Measurements from ENCODE around the gene IYD.
"Not testable (repeated sequence)": the region's sequence is repeated elsewhere in the genome, so short reads cannot be mapped to it uniquely, and the experiment has no call there.

The IYD gene

DNA sequence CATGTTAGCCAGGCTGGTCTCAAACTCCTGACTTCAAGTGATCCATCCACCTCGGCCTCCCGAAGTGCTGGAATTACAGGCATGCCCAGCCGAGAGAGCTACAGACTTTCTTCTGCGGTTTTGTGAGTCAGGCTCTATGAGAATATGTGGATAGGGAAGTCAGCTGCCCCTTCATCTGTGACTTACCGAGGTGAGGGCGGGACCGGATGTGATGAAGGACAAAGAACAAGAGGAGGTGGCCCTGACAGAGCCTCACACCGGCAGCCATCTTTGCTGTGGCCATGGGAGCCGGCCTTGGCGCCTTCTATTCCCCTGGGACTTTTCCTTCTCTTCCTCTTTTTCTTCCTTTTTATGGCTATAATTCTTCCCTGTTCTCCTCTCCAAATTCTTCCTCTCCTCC is 67.0 kb downstream of the IYD start:
- no peak for DNase-seq

DNA sequence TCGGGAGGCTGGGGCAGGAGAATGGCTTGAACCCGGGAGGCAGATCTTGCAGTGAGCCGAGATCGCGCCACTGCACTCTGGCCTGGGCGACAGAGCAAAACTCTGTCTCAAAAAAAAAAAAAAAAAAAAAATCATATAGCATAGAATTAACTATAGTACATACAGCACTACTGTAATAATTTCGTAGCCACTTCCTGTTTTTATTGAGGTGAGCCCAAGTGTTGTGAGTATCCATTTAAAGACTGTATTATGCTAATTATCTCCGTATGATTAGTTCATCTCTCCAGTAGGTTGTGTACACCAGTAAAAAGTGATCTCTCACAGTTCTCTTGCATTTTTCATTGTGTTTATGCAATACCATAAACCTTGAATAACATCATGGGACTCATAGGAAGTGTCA is 70.6 kb downstream of the IYD start:
- no peak for DNase-seq

DNA sequence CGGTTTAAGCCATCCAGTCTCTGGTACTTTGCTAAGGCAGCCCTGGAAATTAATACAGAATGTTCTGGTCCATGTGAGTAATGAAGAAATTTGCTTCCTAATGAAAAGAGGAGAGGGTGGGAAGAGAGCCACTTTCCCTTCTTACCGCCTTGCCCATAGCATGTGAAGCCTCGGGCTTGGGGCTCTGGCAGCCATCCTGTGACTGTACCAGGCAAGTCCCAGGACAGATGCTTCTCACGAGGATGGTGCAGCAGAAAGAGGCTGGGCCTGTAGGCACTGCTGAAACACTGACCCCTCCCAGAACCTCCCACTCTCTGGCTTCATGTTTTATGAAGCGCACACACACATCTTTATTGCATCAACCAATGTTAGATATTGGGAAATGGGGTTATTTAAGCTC is 74.8 kb downstream of the IYD start:
- DNase-seq: no peak

DNA sequence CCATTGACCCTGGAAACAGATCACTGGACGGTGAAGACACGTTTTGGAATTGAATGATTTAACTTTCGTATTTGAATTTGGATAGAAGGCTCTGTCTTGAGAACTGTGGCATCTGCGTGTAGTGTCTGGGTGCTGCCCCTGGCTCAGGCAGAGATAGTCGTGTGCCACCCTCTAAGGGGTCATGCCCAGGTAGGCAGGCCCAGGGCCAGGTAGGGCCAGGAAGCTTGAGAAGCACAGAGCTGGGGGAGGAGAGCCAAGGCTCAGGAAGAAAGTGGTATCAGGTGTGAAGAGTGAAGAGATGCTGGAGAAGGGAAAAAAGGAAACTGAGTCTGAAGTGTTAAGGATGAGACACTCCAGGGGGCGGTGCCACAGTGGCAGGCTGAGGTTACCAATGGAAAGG is 75.5 kb downstream of the IYD start:
- no peak for DNase-seq

- DNase-seq: no peak
Measured at GRCh38 chr6:150445486-150445885, 76.7 kb downstream of the IYD start.

GRCh38 chr6:150448221-150448620 is 79.4 kb downstream of the IYD start:
- DNase-seq: no peak

DNA sequence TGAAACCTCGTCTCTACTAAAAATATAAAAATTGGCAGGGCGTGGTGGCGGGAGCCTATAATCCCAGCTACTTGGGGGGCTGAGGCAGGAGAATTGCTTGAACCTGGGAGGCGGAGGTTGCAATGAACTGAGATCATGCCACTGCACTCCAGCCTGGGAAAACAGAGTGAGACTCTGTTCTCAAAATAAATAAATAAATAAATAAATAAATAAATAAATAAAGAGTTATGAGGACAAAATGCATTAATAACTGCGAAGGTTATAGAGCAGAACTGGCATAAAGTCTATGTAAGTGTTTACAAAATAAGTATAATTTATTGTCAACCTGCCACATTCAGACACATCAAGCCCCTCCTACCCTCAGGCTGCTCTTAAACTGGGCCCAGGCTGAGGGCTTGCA is 80.2 kb downstream of the IYD start:
- DNase-seq: not testable (repeated sequence)

- DNase-seq: no peak
Measured at GRCh38 chr6:150450918-150451317, 82.1 kb downstream of the IYD start.

- no peak for DNase-seq
Measured at GRCh38 chr6:150451807-150452427, 83.1 kb downstream of the IYD start.

DNA sequence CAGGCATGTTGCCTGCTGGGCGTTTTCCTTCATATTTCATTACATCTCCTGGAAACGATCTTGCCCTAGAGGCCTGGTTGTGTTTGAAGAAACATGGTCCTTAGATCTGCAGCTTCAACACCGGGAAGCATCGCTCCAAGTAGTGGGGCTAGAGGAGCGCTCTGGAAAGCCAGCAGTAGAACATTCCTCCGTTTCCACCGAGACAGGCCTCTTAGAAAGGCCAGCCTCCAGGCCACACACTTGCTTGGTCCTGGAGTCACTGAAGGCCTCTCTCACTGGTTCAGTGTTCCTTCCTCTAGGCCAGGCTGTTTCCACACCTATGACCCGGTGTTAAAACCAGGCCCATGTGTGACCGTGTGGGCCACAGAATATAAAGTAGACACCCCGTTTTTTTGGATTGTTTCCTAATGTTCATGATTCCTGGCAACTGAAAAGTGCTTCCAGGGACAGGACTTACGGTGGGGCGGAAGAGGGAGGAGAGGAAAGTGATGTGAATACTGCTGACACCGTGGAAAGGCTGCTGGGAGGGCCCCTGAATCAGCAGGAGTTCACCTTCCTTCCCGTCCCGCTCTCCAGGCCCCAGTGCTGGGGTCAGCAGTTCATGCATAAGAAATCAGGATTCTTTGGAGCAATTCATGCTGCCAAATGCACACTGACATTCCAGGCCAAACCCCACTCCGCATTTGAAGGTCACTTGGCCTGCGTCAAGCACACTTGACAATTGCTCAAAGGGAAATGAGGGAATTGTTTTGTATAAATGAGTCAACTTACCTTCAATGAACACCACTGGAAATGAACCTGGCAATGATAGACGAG is 83.8 kb downstream of the IYD start:
- no peak for DNase-seq

- DNase-seq: no peak
Measured at GRCh38 chr6:150453357-150453756, 84.5 kb downstream of the IYD start.

Data from activated CD4-positive, alpha-beta T cell treated with anti-CD3 and anti-CD28 coated beads, Interleukin-2, amount 50 U/mL, for 16 hours (primary cell).